Activated B cell treated with CpG ODN at 0.5 μM for 24 hours (primary cell): ENCODE measurements around the gene PROSER3. TPM values are rescaled to one million over a fixed set of nuclear protein-coding genes. Genes with fewer than 3 reads are reported as not detected.
"Not testable (repeated sequence)": the region's sequence is repeated elsewhere in the genome, so short reads cannot be mapped to it uniquely, and the experiment has no call there.

ENCODE experiments used
- ATAC-seq: fragments of 200-7000 bp; cut with Tn5 transposase; one replicate; pipeline ENCODE4 v1.10.0; 2021; ENCODE audit warnings: low read depth, mild to moderate bottlenecking, moderate library complexity
- CTCF ChIA-PET: fragments of 350-600 bp; sonication (Branson Sonifier 250); formaldehyde crosslinking; loops from one replicate; lab custom pipeline; 2021; ENCODE audit warnings: antibody characterized with exemption; lab: Charles Lee
- POLR2A ChIA-PET: fragments of 350-600 bp; sonication (Branson Sonifier 250); formaldehyde crosslinking; loops from one replicate; lab custom pipeline; 2021; ENCODE audit warnings: antibody characterized with exemption; lab: Charles Lee
- DNase-seq: peaks from one replicate; pipeline ENCODE4 v3.0.0; 2022
- H3K27ac Mint-ChIP-seq: one replicate; pipeline ENCODE4 v1.8.0; 2020; ENCODE audit warnings: mixed read lengths
- H3K27me3 Mint-ChIP-seq: one replicate; pipeline ENCODE4 v1.8.0; 2021; ENCODE audit warnings: mixed read lengths
- H3K36me3 Mint-ChIP-seq: one replicate; pipeline ENCODE4 v1.8.0; 2021; ENCODE audit warnings: low read depth, mixed read lengths
- H3K4me1 Mint-ChIP-seq: one replicate; pipeline ENCODE4 v1.8.0; 2021; ENCODE audit warnings: mixed read lengths
- H3K4me3 Mint-ChIP-seq: one replicate; pipeline ENCODE4 v1.8.0; 2020; ENCODE audit warnings: mild to moderate bottlenecking, mixed read lengths
- H3K9me3 Mint-ChIP-seq: one replicate; pipeline ENCODE4 v1.8.0; 2020; ENCODE audit warnings: mixed read lengths
- intact Hi-C: fragments of 100-400 bp; cut with micrococcal nuclease; formaldehyde crosslinking; loops from one replicate; pipeline ENCODE4 v1.15.1; 2024
- total RNA-seq: library from RNA; stranded (reverse); gene quantifications from 2 replicates; pipeline ENCODE4 v1.2.3, GENCODE V29; 2022
- TF ChIP-seq, protein P1 (sequence below): fragments of 200-600 bp; IDR thresholded peaks from one replicate; pipeline ENCODE4 v1.8.0; 2022; ENCODE audit warnings: antibody characterized with exemption, mild to moderate bottlenecking

The PROSER3 gene
- total RNA-seq, 1 donor from 2014 or later = 60.5 TPM

GRCh38 chr19:35766571-35767104, 8.7 kb downstream of the PROSER3 start:
- TF ChIP-seq, protein P1, sequence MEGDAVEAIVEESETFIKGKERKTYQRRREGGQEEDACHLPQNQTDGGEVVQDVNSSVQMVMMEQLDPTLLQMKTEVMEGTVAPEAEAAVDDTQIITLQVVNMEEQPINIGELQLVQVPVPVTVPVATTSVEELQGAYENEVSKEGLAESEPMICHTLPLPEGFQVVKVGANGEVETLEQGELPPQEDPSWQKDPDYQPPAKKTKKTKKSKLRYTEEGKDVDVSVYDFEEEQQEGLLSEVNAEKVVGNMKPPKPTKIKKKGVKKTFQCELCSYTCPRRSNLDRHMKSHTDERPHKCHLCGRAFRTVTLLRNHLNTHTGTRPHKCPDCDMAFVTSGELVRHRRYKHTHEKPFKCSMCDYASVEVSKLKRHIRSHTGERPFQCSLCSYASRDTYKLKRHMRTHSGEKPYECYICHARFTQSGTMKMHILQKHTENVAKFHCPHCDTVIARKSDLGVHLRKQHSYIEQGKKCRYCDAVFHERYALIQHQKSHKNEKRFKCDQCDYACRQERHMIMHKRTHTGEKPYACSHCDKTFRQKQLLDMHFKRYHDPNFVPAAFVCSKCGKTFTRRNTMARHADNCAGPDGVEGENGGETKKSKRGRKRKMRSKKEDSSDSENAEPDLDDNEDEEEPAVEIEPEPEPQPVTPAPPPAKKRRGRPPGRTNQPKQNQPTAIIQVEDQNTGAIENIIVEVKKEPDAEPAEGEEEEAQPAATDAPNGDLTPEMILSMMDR = no peak
- ChIA-PET CTCF (no interaction called here), POLR2A (no interaction called here)
- Mint-ChIP-seq H3K27ac (no peak overlapping the region), H3K9me3 (no peaks in the 10 kb centered on the region), H3K36me3 (peaks cover 41% of the 10 kb centered on the region), H3K4me3 (no peak overlapping the region), H3K27me3 (no peaks in the 10 kb centered on the region), H3K4me1 (no peaks in the 10 kb centered on the region)
- intact Hi-C loops = no loop called here
- no peak for ATAC-seq
- DNase-seq = no peak

- Mint-ChIP-seq H3K27ac (no peak overlapping the region), H3K4me1 (no peaks in the 10 kb centered on the region), H3K9me3 (no peaks in the 10 kb centered on the region), H3K27me3 (no peaks in the 10 kb centered on the region), H3K4me3 (no peak overlapping the region), H3K36me3 (peaks cover 35% of the 10 kb centered on the region)
- TF ChIP-seq, protein P1 = no peak
- CTCF ChIA-PET = no interaction called here
- DNase-seq (no peak), ATAC-seq (no peak)
- POLR2A ChIA-PET = no interaction called here
- intact Hi-C loops = no loop called here
These were observed 9.5 kb downstream of the PROSER3 start for GRCh38 chr19:35767288-35768081.

GRCh38 chr19:35768082-35768421, 10.1 kb downstream of the PROSER3 start:
- CTCF ChIA-PET = no interaction called here
- Mint-ChIP-seq H3K9me3 (no peaks in the 10 kb centered on the region), H3K27me3 (no peaks in the 10 kb centered on the region), H3K36me3 (peaks cover 35% of the 10 kb centered on the region), H3K27ac (no peak overlapping the region), H3K4me3 (no peak overlapping the region), H3K4me1 (no peaks in the 10 kb centered on the region)
- TF ChIP-seq, protein P1 = no peak
- intact Hi-C loops = no loop called here
- POLR2A ChIA-PET = no interaction called here
- no peak for DNase-seq
- no peak for ATAC-seq

- POLR2A ChIA-PET = interaction anchor here (0.8 kb wide), 1 partner anchor 24 kb away, joined by 5 read pairs; the partner anchor contains the start of gene LIN37
- ATAC-seq, H3K4me3 Mint-ChIP-seq, H3K9me3 Mint-ChIP-seq, H3K27ac Mint-ChIP-seq, DNase-seq, H3K4me1 Mint-ChIP-seq, intact Hi-C loops, CTCF ChIA-PET, H3K27me3 Mint-ChIP-seq: not testable (repeated sequence)
- peaks cover 11% of the 10 kb centered on the region for H3K36me3 Mint-ChIP-seq
These were observed 14.4 kb downstream of the PROSER3 start for GRCh38 chr19:35772362-35772761.

- intact Hi-C loops = no loop called here
- Mint-ChIP-seq H3K4me1 (peaks cover 9% of the 10 kb centered on the region), H3K36me3 (peaks cover 5% of the 10 kb centered on the region), H3K4me3 (no peak overlapping the region), H3K9me3 (no peaks in the 10 kb centered on the region), H3K27ac (no peak overlapping the region), H3K27me3 (no peaks in the 10 kb centered on the region)
- CTCF ChIA-PET = no interaction called here
- DNase-seq (no peak), ATAC-seq (no peak)
- POLR2A ChIA-PET = interaction anchor here (0.7 to 0.8 kb wide), 2 partner anchors 25 to 161 kb away, joined by 5 read pairs; partner anchors contain the start of genes HAUS5 and LIN37
- TF ChIP-seq, protein P1 = no peak
These were observed 15.2 kb downstream of the PROSER3 start for GRCh38 chr19:35773020-35773806.
